Stomach (tissue), 9 donors: Measurements from ENCODE around the gene HIPK1. TPM values are rescaled to one million over a fixed set of nuclear protein-coding genes. Genes with fewer than 3 reads are reported as not detected.

Experiments
- DNase-seq, 2 donors: peaks; one replicate each; pipeline versions ENCODE4 v3.0.0 to v3.0.0-alpha.2; 2013 to 2019
- H3K27ac ChIP-seq, 5 donors: fragments of 200-600 bp in 4 of 5; sonication (generic) in 4 of 5; one replicate each; pipeline ENCODE4 v1.5.1; 2013 to 2019; ENCODE audit warnings: mild to moderate bottlenecking in 1 of 5, moderate library complexity in 1 of 5
- H3K27me3 ChIP-seq, 3 donors: fragments of 200-600 bp; sonication (generic); one replicate each; pipeline ENCODE4 v1.5.1; 2017 to 2019; ENCODE audit warnings: mixed run types in 1 of 3
- H3K36me3 ChIP-seq, 4 donors: fragments of 200-600 bp; sonication (generic); 1 replicate in 3 of 4; 2 replicates in 1 of 4; pipeline ENCODE4 v1.5.1; 2016 to 2019
- H3K4me1 ChIP-seq, 4 donors: fragments of 200-600 bp; sonication (generic); one replicate each; pipeline ENCODE4 v1.5.1; 2016 to 2019
- H3K4me3 ChIP-seq, 4 donors: fragments of 200-600 bp; sonication (generic) in 3 of 4; one replicate each; pipeline ENCODE4 v1.5.1; 2016 to 2019; ENCODE audit warnings: mild to moderate bottlenecking in 1 of 4
- H3K9me3 ChIP-seq, 4 donors: fragments of 200-600 bp; sonication (generic); one replicate each; pipeline ENCODE4 v1.5.1; 2016 to 2019
- EP300 ChIP-seq: sonication (generic); formaldehyde crosslinking; IDR thresholded peaks from one replicate; pipeline ENCODE4 v1.6.1; 2017; ENCODE audit warnings: antibody characterized with exemption
- POLR2A ChIP-seq, 4 donors: fragments of 450-650 bp; IDR thresholded peaks; one replicate each; pipeline ENCODE4 v1.6.1; 2016; ENCODE audit warnings: antibody characterized with exemption in 4 of 4, control low read depth in 2 of 4, mild to moderate bottlenecking in 1 of 4, moderate library complexity in 1 of 4
- POLR2AphosphoS5 ChIP-seq, 3 donors: sonication (generic); formaldehyde crosslinking; IDR thresholded peaks; one replicate each; pipeline ENCODE4 v1.6.1; 2016; ENCODE audit warnings: antibody characterized with exemption in 3 of 3
- WGBS, 5 donors: extraction: QIAGEN DNeasy Blood & Tissue Kit in 3 of 5; methylation state at CpG; one replicate each; pipeline versions ENCODE4 v1.1.5 to v1.1.7; 2013 to 2018; 5-methylcytosine and 5-hydroxymethylcytosine counted together
- intact Hi-C: fragments of 100-400 bp; cut with DNase I; formaldehyde crosslinking; loops from one replicate; pipeline ENCODE4 v1.15.1; 2023; ENCODE audit warnings: low total_unique reads
- polyA plus RNA-seq, 3 donors: library from polyadenylated mRNA; stranded (reverse); fragments of 200-250 nt; gene quantifications; one replicate each; pipeline ENCODE4 v1.2.3, GENCODE V29; 2013
- total RNA-seq, 5 donors: library from RNA; depleted of rRNA; stranded (reverse); fragments of >200 nt; gene quantifications; one replicate each; pipeline versions ENCODE4 v1.1.0 to v1.2.3, GENCODE V29; 2014 to 2016
- TF ChIP-seq, protein P1 (sequence below), 7 experiments: fragments of 450-650 bp in 4 of 7; fragments of 200-600 bp in 3 of 7; sonication (generic) in 3 of 7; IDR thresholded peaks; one replicate each; pipeline ENCODE4 v1.5.1; 2016 to 2019; ENCODE audit warnings: antibody characterized with exemption in 7 of 7, control low read depth in 2 of 7, mild to moderate bottlenecking in 1 of 7
- donor health status: healthy with polysubstance abuse.
- donor health status: Bipolar disorder and iron deficiency.
- donor health status: healthy.

The HIPK1 gene
- total and polyA plus RNA-seq, 8 donors = 8.7 to 70.3 (median 28.3) TPM

GRCh38 chr1:113934511-113935055 is 5.5 kb downstream of the HIPK1 start:
- 72 to 82% (median 79%) methylated on average over 5 of the region's 5 CpGs for WGBS, 5 donors
- no peak for DNase-seq
- H3K27ac ChIP-seq = no peak overlapping the region
- H3K36me3 ChIP-seq = no peaks in the 10 kb centered on the region
- H3K9me3 ChIP-seq = no peaks in the 10 kb centered on the region
- H3K27me3 ChIP-seq = no peaks in the 10 kb centered on the region
- no peak overlapping the region for H3K4me3 ChIP-seq
- intact Hi-C loops = no loop called here
- no peak for TF ChIP-seq EP300
- TF ChIP-seq POLR2AphosphoS5 (IDR thresholded peaks at IDR 0.05) = no peak
- TF ChIP-seq POLR2A (IDR thresholded peaks at IDR 0.05) = no peak
- TF ChIP-seq, protein P1, sequence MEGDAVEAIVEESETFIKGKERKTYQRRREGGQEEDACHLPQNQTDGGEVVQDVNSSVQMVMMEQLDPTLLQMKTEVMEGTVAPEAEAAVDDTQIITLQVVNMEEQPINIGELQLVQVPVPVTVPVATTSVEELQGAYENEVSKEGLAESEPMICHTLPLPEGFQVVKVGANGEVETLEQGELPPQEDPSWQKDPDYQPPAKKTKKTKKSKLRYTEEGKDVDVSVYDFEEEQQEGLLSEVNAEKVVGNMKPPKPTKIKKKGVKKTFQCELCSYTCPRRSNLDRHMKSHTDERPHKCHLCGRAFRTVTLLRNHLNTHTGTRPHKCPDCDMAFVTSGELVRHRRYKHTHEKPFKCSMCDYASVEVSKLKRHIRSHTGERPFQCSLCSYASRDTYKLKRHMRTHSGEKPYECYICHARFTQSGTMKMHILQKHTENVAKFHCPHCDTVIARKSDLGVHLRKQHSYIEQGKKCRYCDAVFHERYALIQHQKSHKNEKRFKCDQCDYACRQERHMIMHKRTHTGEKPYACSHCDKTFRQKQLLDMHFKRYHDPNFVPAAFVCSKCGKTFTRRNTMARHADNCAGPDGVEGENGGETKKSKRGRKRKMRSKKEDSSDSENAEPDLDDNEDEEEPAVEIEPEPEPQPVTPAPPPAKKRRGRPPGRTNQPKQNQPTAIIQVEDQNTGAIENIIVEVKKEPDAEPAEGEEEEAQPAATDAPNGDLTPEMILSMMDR (IDR thresholded peaks at IDR 0.05) = no peak
- H3K4me1 ChIP-seq = peaks cover 34 to 80% (median 55%) of the 10 kb centered on the region in 4 donors

DNA sequence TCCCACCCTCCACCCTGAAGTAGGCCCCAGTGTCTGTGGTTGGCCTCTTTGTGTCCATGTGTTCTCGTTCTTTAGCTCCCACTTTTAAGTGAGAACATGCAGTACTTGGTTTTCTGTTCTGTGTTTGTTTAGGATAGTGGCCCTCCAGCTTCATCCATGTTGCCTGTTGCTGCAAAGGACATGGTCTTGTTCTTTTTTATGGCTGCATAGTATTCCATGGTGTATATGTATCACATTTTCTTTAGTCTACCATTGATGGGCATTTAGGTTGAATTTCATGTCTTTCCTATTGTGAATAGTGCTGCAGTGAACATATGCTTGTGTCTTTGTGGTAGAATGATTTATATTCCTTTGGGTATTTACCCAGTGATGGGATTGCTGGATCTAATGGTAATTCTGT is 6.1 kb downstream of the HIPK1 start:
- Histone ChIP-seq H3K4me3 (no peak overlapping the region), H3K27me3 (no peaks in the 10 kb centered on the region), H3K9me3 (no peaks in the 10 kb centered on the region), H3K4me1 (peaks cover 34 to 86% (median 58%) of the 10 kb centered on the region in 4 donors), H3K36me3 (no peaks in the 10 kb centered on the region), H3K27ac (no peak overlapping the region)
- 94 to 100% (median 97%) methylated on average over 1 of the region's 1 CpG for WGBS, 5 donors
- intact Hi-C loops = no loop called here
- TF ChIP-seq, protein P1 (IDR thresholded peaks at IDR 0.05) = no peak
- TF ChIP-seq EP300 (no peak), POLR2A (IDR thresholded peaks at IDR 0.05) (no peak), POLR2AphosphoS5 (IDR thresholded peaks at IDR 0.05) (no peak)
- no peak for DNase-seq

DNA sequence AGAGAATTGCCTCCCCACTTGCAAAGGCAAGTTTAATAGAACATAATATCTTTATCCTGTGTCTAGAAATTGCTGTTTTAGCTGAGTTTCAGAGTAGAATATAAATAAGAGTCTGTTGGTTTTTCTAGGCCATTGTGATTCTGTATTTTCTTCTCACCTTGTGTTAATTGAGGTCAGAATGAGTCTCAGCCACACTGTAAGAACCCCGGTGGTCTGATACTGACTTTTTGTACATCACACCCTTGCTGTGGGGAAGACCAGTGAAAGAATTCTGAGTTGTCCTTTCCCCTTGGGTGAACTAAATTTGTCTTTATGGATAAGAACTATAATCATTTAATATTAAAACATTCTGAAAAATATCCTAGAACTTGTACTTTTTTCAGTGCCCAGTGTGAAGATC is 6.8 kb downstream of the HIPK1 start:
- Histone ChIP-seq H3K4me1 (peaks cover 27 to 88% (median 52%) of the 10 kb centered on the region in 4 donors), H3K27ac (no peak overlapping the region)
- WGBS, 5 donors = 64 to 83% (median 80%) methylated on average over 1 of the region's 1 CpG

DNA sequence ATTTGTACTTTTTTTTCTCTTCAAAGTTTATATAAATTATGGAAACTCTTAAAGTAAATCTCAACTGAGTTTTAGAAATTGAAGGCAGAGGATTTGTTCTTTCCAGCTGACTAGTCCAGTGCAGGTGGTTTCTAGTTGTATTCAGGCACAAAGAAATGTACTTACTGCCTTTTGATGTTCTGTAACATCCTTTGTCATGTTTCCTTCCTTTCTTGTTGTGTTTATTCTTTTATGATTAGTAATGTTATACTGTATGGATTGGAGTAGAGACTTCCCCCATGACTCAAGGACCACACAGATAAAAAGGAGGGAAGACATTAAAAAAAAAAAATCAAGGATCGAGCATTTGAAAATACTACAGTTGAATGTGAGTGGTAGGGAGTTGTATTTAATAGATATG is 8.0 kb downstream of the HIPK1 start:
- H3K4me3 ChIP-seq = no peak overlapping the region
- H3K27me3 ChIP-seq = no peaks in the 10 kb centered on the region
- intact Hi-C loops = no loop called here
- peaks cover 15 to 80% (median 41%) of the 10 kb centered on the region in 4 donors for H3K4me1 ChIP-seq
- H3K9me3 ChIP-seq = no peaks in the 10 kb centered on the region
- DNase-seq = no peak
- peaks cover 15 to 20% (median 20%) of the 10 kb centered on the region in 4 donors for H3K36me3 ChIP-seq
- no peak overlapping the region for H3K27ac ChIP-seq
- WGBS, 5 donors = 55 to 83% (median 76%) methylated on average over 1 of the region's 1 CpG
- no peak for TF ChIP-seq POLR2A (IDR thresholded peaks at IDR 0.05)
- no peak for TF ChIP-seq POLR2AphosphoS5 (IDR thresholded peaks at IDR 0.05)

More for the DNA sequence above, 6.8 kb downstream of the HIPK1 start:
- intact Hi-C loops = no loop called here
- Histone ChIP-seq H3K27me3 (no peaks in the 10 kb centered on the region), H3K36me3 (peaks cover 4 to 8% (median 8%) of the 10 kb centered on the region in 4 donors), H3K9me3 (no peaks in the 10 kb centered on the region), H3K4me3 (no peak overlapping the region)
- DNase-seq = no peak
- TF ChIP-seq EP300 (no peak), POLR2A (IDR thresholded peaks at IDR 0.05) (no peak), POLR2AphosphoS5 (IDR thresholded peaks at IDR 0.05) (no peak)
- TF ChIP-seq, protein P1 (IDR thresholded peaks at IDR 0.05) = no peak

DNA sequence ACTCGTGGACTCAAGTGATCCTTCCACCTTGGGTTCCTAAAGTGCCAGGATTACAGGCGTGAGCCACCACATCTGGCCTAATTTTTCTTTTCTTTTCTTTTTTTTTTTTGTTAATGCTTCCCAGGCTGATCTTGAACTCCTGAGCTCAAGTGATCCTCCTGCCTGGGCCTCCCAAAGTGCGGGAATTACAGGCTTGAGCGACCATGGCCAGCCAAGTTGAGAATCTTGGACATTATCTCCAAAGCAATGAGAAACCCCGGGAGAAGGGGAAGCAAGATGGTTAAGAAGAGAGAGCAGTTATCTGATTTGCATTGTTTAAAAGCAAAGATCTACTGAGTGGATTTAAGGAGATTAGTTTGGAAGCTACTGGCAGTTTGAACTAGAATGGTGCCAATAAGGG is 9.1 kb downstream of the HIPK1 start:
- H3K4me3 ChIP-seq = no peak overlapping the region
- whole genome bisulfite sequencing, 5 donors = 65 to 79% (median 67%) methylated on average over 5 of the region's 5 CpGs
- H3K27ac ChIP-seq = no peak overlapping the region
- H3K36me3 ChIP-seq = peaks cover 15 to 30% (median 25%) of the 10 kb centered on the region in 4 donors
- DNase-seq = no peak
- peaks cover 9 to 79% (median 36%) of the 10 kb centered on the region in 4 donors for H3K4me1 ChIP-seq
- H3K9me3 ChIP-seq = no peaks in the 10 kb centered on the region
- no peaks in the 10 kb centered on the region for H3K27me3 ChIP-seq
- TF ChIP-seq EP300 (no peak), POLR2AphosphoS5 (IDR thresholded peaks at IDR 0.05) (no peak), POLR2A (IDR thresholded peaks at IDR 0.05) (no peak)
- TF ChIP-seq, protein P1 (IDR thresholded peaks at IDR 0.05) = no peak
- intact Hi-C loops = no loop called here
